NCI-H146 treated with DMSO at 0.1 percent for 48 hours (cell line): Measurements from ENCODE around the gene EBI3.
A peak's percentile ranks its signal among the peaks of the same experiment; 100 is the strongest.
"Not testable (repeated sequence)": the region's sequence is repeated elsewhere in the genome, so short reads cannot be mapped to it uniquely, and the experiment has no call there.

Experiments
- DNase-seq: peaks from one replicate; lab custom pipeline; 2025; ENCODE audit not compliant: unreplicated experiment; lab: John Stamatoyannopoulos, UW

EBI3 gene

GRCh38 chr19:4233282-4233853, 4.0 kb downstream of the EBI3 start:
- peak; percentile 22 for DNase-seq

DNA sequence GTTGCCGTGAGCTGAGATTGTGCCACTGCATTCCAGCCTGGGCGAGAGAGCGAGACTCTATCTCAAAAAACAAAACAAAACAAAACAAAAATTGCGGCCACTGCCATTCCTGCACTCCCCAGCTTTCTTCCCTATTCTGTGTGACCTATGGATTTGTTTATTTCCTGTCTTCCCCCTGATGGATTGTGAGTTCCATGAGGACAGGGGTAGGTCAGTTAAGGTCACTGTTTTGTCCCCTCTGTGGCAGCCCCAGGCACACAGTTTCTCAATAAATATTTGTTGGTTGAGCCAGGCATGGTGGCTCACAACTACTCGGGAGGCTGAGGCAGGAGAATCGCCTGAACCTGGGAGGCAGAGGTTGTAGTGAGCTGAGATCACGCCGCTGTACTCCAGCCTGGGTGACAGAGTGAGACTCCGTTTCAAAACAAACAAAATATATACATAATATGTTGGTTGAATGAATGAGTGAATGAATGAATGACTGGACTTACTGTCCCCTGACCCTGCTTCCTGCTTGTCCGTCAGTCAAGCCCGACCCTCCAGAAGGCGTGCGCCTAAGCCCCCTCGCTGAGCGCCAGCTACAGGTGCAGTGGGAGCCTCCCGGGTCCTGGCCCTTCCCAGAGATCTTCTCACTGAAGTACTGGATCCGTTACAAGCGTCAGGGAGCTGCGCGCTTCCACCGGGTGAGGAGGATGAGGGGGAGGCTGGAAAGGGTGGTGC, 5.0 kb downstream of the EBI3 start:
- no peak for DNase-seq

DNA sequence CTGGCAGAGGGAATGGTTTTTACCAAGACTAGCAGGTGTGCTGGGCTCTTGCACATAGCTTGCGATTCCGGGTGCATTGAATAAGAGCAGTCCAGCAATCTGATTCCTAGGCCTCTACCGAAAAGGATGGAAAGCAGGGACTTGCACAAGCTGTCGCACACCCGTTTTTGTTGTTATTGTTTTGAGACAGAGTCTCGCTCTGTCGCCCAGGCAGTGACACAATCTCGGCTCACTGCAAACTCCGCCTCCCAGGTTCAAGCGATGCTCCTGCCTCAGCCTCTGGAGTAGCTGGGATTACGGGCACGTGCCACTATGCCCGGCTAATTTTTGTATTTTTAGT, 5.5 kb downstream of the EBI3 start:
- no peak for DNase-seq

DNA sequence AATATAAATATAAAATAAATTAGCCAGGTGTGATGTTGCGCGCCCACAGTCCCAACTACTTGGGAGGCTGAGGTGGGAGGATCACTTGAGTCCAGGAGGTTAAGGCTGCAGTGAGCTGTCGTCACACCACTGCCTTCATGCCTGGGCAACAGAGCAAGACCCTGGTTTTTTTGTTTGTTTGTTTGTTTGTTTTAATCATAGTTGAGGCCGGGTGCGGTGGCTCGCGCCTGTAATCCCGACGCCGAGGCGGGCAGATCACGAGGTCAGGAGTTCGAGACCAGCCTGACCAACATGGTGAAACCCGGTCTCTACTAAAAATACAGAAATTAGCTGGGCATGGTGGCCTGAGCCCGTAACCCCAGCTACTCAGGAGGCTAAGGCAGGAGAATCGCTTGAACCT, 8.2 kb downstream of the EBI3 start:
- not testable (repeated sequence) for DNase-seq

GRCh38 chr19:4238831-4239230, 9.5 kb downstream of the EBI3 start:
- no peak for DNase-seq

GRCh38 chr19:4241824-4242430, 12.6 kb downstream of the EBI3 start:
- no peak for DNase-seq

- not testable (repeated sequence) for DNase-seq
Observed at GRCh38 chr19:4245938-4246337, 16.6 kb downstream of the EBI3 start.

- DNase-seq: peak; percentile 87
Observed at GRCh38 chr19:4246767-4247593, 17.7 kb downstream of the EBI3 start, which contains the start of gene YJU2. TSS of gene YJU2 (plus strand) at chr19:4247080. CDS start at chr19:4247147, 67 bp downstream.

DNA sequence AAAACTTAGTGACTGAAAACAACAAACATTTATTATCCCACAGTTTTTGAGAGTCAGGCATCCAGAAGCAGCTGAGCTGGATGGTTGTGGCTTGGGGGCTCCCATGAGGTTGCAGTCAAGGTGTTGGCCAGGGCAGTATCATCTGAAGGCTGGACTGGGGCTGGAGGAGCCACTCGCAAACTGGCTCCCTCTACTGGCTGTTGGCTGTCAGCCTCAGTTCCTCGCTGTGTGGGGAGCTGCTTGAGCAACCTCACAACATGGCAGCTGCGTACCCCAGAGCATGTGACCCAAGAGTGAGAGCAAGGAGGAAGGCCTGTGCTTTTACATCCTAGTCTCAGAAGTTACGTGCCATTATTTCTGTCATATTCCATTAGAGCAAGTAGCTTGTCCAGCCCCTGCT, 27.2 kb downstream of the EBI3 start:
- no peak for DNase-seq

GRCh38 chr19:4257025-4257424, 27.7 kb downstream of the EBI3 start:
- no peak for DNase-seq

DNA sequence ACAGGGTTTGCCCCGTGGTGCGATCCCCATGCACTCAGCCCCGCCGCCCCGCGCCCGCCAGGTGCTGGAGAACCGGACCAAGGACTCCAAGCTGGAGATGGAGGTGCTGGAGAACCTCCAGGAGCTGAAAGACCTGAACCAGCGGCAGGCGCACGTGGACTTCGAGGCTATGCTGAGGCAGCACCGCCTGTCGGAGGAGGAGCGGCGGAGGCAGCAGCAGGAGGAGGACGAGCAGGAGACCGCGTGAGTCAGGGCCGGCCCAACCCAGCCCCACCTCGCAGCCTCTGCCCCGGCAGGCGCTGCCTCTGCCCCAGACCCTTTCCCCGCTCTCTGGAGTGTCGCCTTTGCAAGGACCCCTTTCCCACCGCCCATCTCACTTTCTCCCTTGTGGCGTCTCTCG, 28.9 kb downstream of the EBI3 start:
- no peak for DNase-seq

DNA sequence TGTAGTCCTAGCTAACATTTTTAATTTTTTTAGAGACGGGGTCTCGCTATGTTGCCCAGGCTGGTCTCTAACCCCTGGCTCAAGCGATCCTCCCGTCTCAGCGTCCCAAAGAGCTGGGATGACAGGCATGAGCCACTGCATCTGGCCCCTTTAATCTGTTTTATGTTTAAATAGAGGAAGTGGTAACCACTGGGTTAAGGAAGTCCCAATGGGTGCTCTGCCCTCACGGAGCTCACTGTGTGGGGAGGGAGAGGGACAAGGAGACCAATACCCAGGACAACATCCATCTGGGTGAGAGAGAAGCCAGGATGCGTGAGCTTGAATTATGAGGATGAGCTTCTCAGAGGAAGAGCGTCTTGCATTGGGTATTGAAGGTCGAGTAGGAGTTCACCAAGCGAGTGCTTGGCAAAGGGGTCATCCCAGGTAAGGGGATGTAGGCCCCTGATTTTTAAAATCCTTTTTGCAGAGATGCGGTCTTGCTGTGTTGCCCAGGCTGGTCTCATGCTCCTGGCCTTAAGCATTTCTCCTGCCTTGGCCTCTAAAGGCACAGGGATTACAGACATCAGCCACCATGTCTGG, 31.4 kb downstream of the EBI3 start:
- no peak for DNase-seq

GRCh38 chr19:4264812-4265211, 35.5 kb downstream of the EBI3 start:
- DNase-seq: no peak

- DNase-seq: no peak
Observed at GRCh38 chr19:4266253-4267000, 37.1 kb downstream of the EBI3 start.

- DNase-seq: peak; percentile 1
Observed at GRCh38 chr19:4267101-4267900, 38.0 kb downstream of the EBI3 start.

GRCh38 chr19:4267901-4268815, 38.8 kb downstream of the EBI3 start:
- DNase-seq: no peak

DNA sequence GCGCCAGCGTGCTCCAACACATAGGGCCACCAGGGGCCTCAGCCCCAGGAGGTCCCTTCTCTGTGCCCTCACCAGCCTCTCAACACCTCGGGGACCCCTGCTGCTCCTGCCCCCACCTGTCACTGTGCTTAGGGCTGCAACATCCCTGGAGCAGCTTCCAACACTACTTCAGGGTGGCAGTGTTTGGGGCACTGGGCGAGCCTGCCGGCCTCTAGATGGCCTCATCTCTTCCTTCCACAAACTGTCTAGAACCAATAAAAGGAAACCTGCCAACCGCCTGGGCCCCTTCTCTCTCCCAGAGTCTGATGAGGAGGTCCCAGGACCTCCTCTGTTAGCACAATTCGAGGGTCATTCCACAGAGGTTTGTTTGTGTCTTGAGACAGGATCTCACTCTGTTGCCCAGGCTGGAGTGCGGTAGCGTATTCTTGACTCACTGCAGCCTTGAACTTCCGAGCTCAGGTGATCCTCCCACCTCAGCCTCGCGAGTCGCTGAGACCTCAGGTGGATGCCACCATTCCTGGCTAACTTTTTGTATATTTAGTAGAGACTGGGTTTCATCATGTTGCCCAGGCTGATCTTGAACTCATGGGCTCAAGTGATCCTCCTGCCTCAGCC, 39.6 kb downstream of the EBI3 start:
- no peak for DNase-seq

DNA sequence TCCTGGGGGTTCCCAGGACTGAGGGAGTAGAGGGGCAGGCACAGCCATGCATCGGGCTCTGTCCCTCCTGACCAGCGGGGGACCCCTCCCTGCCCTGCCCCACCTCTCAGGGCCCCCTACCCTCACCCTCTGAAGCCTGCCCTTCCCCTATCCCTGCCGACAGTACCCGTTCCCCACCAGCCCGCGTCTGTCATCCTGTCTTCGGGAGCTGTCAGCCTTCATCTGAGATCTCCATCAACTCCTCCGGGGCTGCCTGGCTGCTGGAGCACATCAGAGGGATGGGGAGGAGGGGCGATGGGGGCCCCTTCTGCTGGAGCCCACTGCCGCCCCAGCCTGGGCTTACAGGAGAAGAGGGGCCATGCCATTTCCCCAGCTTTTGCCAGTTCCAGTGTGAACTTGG, 43.6 kb downstream of the EBI3 start:
- DNase-seq: no peak
